ENCODE results near the gene PVALB.

PVALB gene

GRCh38 chr22:36763576-36763975 lies 53.3 kb downstream of the PVALB start:
- Histone ChIP-seq H3K27me3 (ENCODE audit: insufficient read depth, low read length, poor library complexity) (no peaks in the 10 kb centered on the region), H3K9ac (ENCODE audit: low read depth, low read length) (no peak overlapping the region), H3K4me3 (ENCODE audit: low read depth in 1 of 2, low read length in 2 of 2) (no peak overlapping the region), H3K79me2 (ENCODE audit: insufficient read depth, low read length) (no peaks in the 10 kb centered on the region), H3K27ac (ENCODE audit: low read length) (no peak overlapping the region), H3K4me1 (ENCODE audit: insufficient read depth, low read length) (no peaks in the 10 kb centered on the region), H3K4me2 (ENCODE audit: insufficient read depth, low read length) (no peak overlapping the region), H3K36me3 (ENCODE audit: insufficient read depth, low read length) (peaks cover 34% of the 10 kb centered on the region), H2AFZ (ENCODE audit: low read depth, low read length) (no peak overlapping the region), H4K20me1 (ENCODE audit: insufficient read depth, low read length) (no peaks in the 10 kb centered on the region), H3K9me3 (ENCODE audit: insufficient read depth, low read length, severe bottlenecking) (no peaks in the 10 kb centered on the region)
- TF ChIP-seq EZH2 (IDR thresholded peaks at IDR 0.05; ENCODE audit: borderline replicate concordance, low read depth, low read length, severe bottlenecking) (no peak), CTCF (IDR thresholded peaks at IDR 0.05; ENCODE audit: borderline replicate concordance, extremely low read depth, low read length, poor library complexity, severe bottlenecking) (no peak)
- ATAC-seq (ENCODE audit: insufficient read depth, low read depth) (no peak), DNase-seq (no peak)

DNA sequence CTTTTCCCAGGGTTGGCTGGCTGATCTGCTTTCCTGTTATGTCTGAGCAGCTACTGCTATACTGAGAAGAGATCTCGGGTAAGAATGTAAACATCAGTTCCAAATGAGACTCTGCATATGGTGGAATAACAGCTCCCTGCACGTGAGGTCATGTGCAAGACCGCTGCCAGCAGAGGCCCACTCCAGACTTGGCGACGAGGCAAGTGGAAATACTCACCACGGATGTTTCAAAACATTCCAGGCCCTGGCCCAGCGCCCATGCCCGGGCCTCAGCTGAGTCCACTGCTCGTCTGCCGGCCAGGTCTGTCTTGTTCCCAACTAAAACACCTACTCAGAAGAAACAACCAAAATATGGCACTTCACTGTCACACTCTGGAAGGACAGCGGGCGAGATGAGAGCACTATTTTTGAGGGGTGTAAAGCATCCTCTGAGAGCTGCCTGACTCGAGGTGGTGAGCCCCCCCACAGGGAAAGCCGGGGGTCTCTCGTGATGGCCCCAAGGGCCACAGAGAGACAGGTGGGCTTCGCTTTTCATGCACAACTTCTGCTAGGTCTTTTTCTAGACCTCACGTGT lies 54.1 kb downstream of the PVALB start:
- DNase-seq, result no peak
- TF ChIP-seq EZH2 (IDR thresholded peaks at IDR 0.05; ENCODE audit: borderline replicate concordance, low read depth, low read length, severe bottlenecking) (no peak), CTCF (IDR thresholded peaks at IDR 0.05; ENCODE audit: borderline replicate concordance, extremely low read depth, low read length, poor library complexity, severe bottlenecking) (no peak)

DNA sequence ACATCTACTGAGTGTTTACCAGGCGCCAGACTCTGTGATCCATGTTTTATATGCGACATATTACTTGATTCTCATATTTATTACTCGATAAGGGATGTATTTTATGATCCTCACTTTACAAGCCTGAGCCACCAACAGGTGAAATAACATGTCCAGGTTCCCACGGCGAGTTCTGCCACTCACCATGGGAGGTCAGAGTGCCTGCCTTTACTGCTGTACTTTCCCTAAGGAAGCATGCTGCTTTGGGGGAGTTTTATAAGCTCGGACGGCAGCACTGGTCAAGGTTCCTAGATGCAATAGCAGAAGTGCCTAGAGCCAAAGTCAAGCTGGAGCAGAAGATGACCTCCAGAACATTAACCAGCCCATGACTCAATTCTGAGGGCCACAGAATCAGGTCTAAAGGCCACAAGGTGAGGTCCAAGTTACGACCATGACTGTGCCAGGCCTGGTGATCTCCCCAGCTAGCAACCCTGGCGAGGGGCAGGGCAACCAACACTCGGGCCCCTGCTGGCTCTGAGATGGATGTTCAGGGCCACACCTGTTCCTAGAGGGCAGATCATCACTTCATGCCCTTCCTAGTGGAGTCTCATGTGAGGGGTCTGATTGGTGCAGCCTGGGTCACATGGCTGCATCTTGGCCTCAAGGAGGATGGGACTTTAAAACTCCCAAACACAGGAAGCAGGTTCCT lies 55.1 kb downstream of the PVALB start:
- DNase-seq, result no peak
- H3K36me3 ChIP-seq (ENCODE audit: insufficient read depth, low read length), result peaks cover 26% of the 10 kb centered on the region; the same call in 1 of the 2 replicates
- no peaks in the 10 kb centered on the region for H3K79me2 ChIP-seq (ENCODE audit: insufficient read depth, low read length)
- no peak for ATAC-seq (ENCODE audit: insufficient read depth, low read depth)
- H3K9ac ChIP-seq (ENCODE audit: low read depth, low read length), result no peak overlapping the region
- H2AFZ ChIP-seq (ENCODE audit: low read depth, low read length), result no peak overlapping the region
- no peaks in the 10 kb centered on the region for H3K4me1 ChIP-seq (ENCODE audit: insufficient read depth, low read length)
- no peak overlapping the region for H3K27ac ChIP-seq (ENCODE audit: low read length)
- H3K4me2 ChIP-seq (ENCODE audit: insufficient read depth, low read length), result no peak overlapping the region
- H3K9me3 ChIP-seq (ENCODE audit: insufficient read depth, low read length, severe bottlenecking), result no peaks in the 10 kb centered on the region
- H4K20me1 ChIP-seq (ENCODE audit: insufficient read depth, low read length), result no peaks in the 10 kb centered on the region
- no peaks in the 10 kb centered on the region for H3K27me3 ChIP-seq (ENCODE audit: insufficient read depth, low read length, poor library complexity)
- TF ChIP-seq EZH2 (IDR thresholded peaks at IDR 0.05; ENCODE audit: borderline replicate concordance, low read depth, low read length, severe bottlenecking), result no peak
- TF ChIP-seq CTCF (IDR thresholded peaks at IDR 0.05; ENCODE audit: borderline replicate concordance, extremely low read depth, low read length, poor library complexity, severe bottlenecking), result no peak
- H3K4me3 ChIP-seq (ENCODE audit: low read depth in 1 of 2, low read length in 2 of 2), result no peak overlapping the region

More for the DNA sequence above, 54.1 kb downstream of the PVALB start:
- Histone ChIP-seq H3K36me3 (ENCODE audit: insufficient read depth, low read length) (peaks cover 34% of the 10 kb centered on the region), H3K27ac (ENCODE audit: low read length) (no peak overlapping the region), H3K79me2 (ENCODE audit: insufficient read depth, low read length) (no peaks in the 10 kb centered on the region), H3K9me3 (ENCODE audit: insufficient read depth, low read length, severe bottlenecking) (no peaks in the 10 kb centered on the region), H2AFZ (ENCODE audit: low read depth, low read length) (no peak overlapping the region), H3K9ac (ENCODE audit: low read depth, low read length) (no peak overlapping the region), H3K4me2 (ENCODE audit: insufficient read depth, low read length) (no peak overlapping the region), H3K4me3 (ENCODE audit: low read depth in 1 of 2, low read length in 2 of 2) (no peak overlapping the region), H4K20me1 (ENCODE audit: insufficient read depth, low read length) (no peaks in the 10 kb centered on the region), H3K4me1 (ENCODE audit: insufficient read depth, low read length) (no peaks in the 10 kb centered on the region), H3K27me3 (ENCODE audit: insufficient read depth, low read length, poor library complexity) (no peaks in the 10 kb centered on the region)
- ATAC-seq (ENCODE audit: insufficient read depth, low read depth), result no peak
